Activated CD4-positive, alpha-beta T cell treated with anti-CD3 and anti-CD28 coated beads, Interleukin-2, amount 10 ng/mL, durations not matched to agents 7 days and 5 days (primary cell): ENCODE data around the gene SNTG2. TPM values are rescaled to one million over a fixed set of nuclear protein-coding genes. Genes with fewer than 3 reads are reported as not detected.

Source experiments
- CTCF ChIA-PET: fragments of 350-600 bp; sonication (Branson Sonifier 250); formaldehyde crosslinking; loops from one replicate; lab custom pipeline; 2021; ENCODE audit warnings: antibody characterized with exemption; lab: Charles Lee
- POLR2A ChIA-PET: fragments of 350-600 bp; sonication (Branson Sonifier 250); formaldehyde crosslinking; loops from one replicate; lab custom pipeline; 2021; ENCODE audit warnings: antibody characterized with exemption; lab: Charles Lee
- DNase-seq: peaks from one replicate; pipeline ENCODE4 v3.0.0-alpha.2; 2020
- H3K27ac Mint-ChIP-seq: one replicate; pipeline ENCODE4 v1.8.0; 2021; ENCODE audit warnings: mild to moderate bottlenecking, moderate library complexity, mixed read lengths
- H3K27me3 Mint-ChIP-seq: one replicate; pipeline ENCODE4 v1.8.0; 2021; ENCODE audit warnings: mixed read lengths
- H3K36me3 Mint-ChIP-seq: one replicate; pipeline ENCODE4 v1.8.0; 2021; ENCODE audit warnings: low read depth, mixed read lengths
- H3K4me1 Mint-ChIP-seq: one replicate; pipeline ENCODE4 v1.8.0; 2021; ENCODE audit warnings: mixed read lengths
- H3K4me3 Mint-ChIP-seq: one replicate; pipeline ENCODE4 v1.8.0; 2021; ENCODE audit warnings: mild to moderate bottlenecking, moderate library complexity, mixed read lengths
- H3K9me3 Mint-ChIP-seq: one replicate; pipeline ENCODE4 v1.8.0; 2021; ENCODE audit warnings: mixed read lengths
- total RNA-seq, 2 experiments: library from RNA; stranded (reverse); gene quantifications; one replicate each; pipeline ENCODE4 v1.2.3, GENCODE V29; 2021

Gene SNTG2
- total RNA-seq, 2 experiments from 2014 or later: not detected

- no peaks in the 10 kb centered on the region for H3K9me3 Mint-ChIP-seq
- no peak overlapping the region for H3K27ac Mint-ChIP-seq
- H3K4me3 Mint-ChIP-seq: no peak overlapping the region
- no peak for DNase-seq
- ChIA-PET CTCF (no interaction called here), POLR2A (no interaction called here)
- no peaks in the 10 kb centered on the region for H3K27me3 Mint-ChIP-seq
- H3K4me1 Mint-ChIP-seq: no peaks in the 10 kb centered on the region
- H3K36me3 Mint-ChIP-seq: no peaks in the 10 kb centered on the region
These were observed 104.5 kb downstream of the SNTG2 start for GRCh38 chr2:1055014-1055595.

GRCh38 chr2:1060372-1060771 lies 109.7 kb downstream of the SNTG2 start:
- H3K27me3 Mint-ChIP-seq: peaks cover 3% of the 10 kb centered on the region
- CTCF ChIA-PET: no interaction called here
- H3K4me1 Mint-ChIP-seq: no peaks in the 10 kb centered on the region
- POLR2A ChIA-PET: no interaction called here
- no peak overlapping the region for H3K27ac Mint-ChIP-seq
- DNase-seq: no peak
- H3K9me3 Mint-ChIP-seq: no peaks in the 10 kb centered on the region
- H3K4me3 Mint-ChIP-seq: no peak overlapping the region
- no peaks in the 10 kb centered on the region for H3K36me3 Mint-ChIP-seq

GRCh38 chr2:1060987-1061386 lies 110.3 kb downstream of the SNTG2 start:
- no peaks in the 10 kb centered on the region for H3K9me3 Mint-ChIP-seq
- H3K4me1 Mint-ChIP-seq: no peaks in the 10 kb centered on the region
- H3K36me3 Mint-ChIP-seq: no peaks in the 10 kb centered on the region
- no peak overlapping the region for H3K27ac Mint-ChIP-seq
- POLR2A ChIA-PET: no interaction called here
- no peak for DNase-seq
- CTCF ChIA-PET: no interaction called here
- H3K27me3 Mint-ChIP-seq: peaks cover 3% of the 10 kb centered on the region
- no peak overlapping the region for H3K4me3 Mint-ChIP-seq

- H3K9me3 Mint-ChIP-seq: no peaks in the 10 kb centered on the region
- no peaks in the 10 kb centered on the region for H3K36me3 Mint-ChIP-seq
- peaks cover 3% of the 10 kb centered on the region for H3K27me3 Mint-ChIP-seq
- H3K27ac Mint-ChIP-seq: no peak overlapping the region
- DNase-seq: no peak
- no peak overlapping the region for H3K4me3 Mint-ChIP-seq
- H3K4me1 Mint-ChIP-seq: no peaks in the 10 kb centered on the region
- CTCF ChIA-PET: no interaction called here
- POLR2A ChIA-PET: no interaction called here
These were observed 117.6 kb downstream of the SNTG2 start for GRCh38 chr2:1068241-1068640.

- ChIA-PET POLR2A (no interaction called here), CTCF (interaction anchor here (0.6 kb wide), 1 partner anchor 1494 kb away, joined by 3 read pairs; no protein-coding TSS in a partner anchor)
- Mint-ChIP-seq H3K27me3 (peaks cover 3% of the 10 kb centered on the region), H3K4me1 (no peaks in the 10 kb centered on the region), H3K9me3 (no peaks in the 10 kb centered on the region), H3K4me3 (no peak overlapping the region), H3K36me3 (no peaks in the 10 kb centered on the region), H3K27ac (no peak overlapping the region)
- no peak for DNase-seq
These were observed 118.2 kb downstream of the SNTG2 start for GRCh38 chr2:1068822-1069221.

GRCh38 chr2:1069847-1070246 lies 119.2 kb downstream of the SNTG2 start:
- no peak overlapping the region for H3K27ac Mint-ChIP-seq
- H3K4me1 Mint-ChIP-seq: no peaks in the 10 kb centered on the region
- ChIA-PET CTCF (no interaction called here), POLR2A (no interaction called here)
- no peak overlapping the region for H3K4me3 Mint-ChIP-seq
- H3K9me3 Mint-ChIP-seq: no peaks in the 10 kb centered on the region
- DNase-seq: no peak
- H3K27me3 Mint-ChIP-seq: peaks cover under 1% of the 10 kb centered on the region
- H3K36me3 Mint-ChIP-seq: no peaks in the 10 kb centered on the region

- no peak overlapping the region for H3K27ac Mint-ChIP-seq
- no peaks in the 10 kb centered on the region for H3K27me3 Mint-ChIP-seq
- CTCF ChIA-PET: no interaction called here
- no peaks in the 10 kb centered on the region for H3K36me3 Mint-ChIP-seq
- no peaks in the 10 kb centered on the region for H3K9me3 Mint-ChIP-seq
- DNase-seq: no peak
- no peaks in the 10 kb centered on the region for H3K4me1 Mint-ChIP-seq
- no peak overlapping the region for H3K4me3 Mint-ChIP-seq
- POLR2A ChIA-PET: no interaction called here
These were observed 120.0 kb downstream of the SNTG2 start for GRCh38 chr2:1070601-1071000.

- no peaks in the 10 kb centered on the region for H3K9me3 Mint-ChIP-seq
- H3K4me3 Mint-ChIP-seq: no peak overlapping the region
- CTCF ChIA-PET: no interaction called here
- no peak overlapping the region for H3K27ac Mint-ChIP-seq
- no peaks in the 10 kb centered on the region for H3K4me1 Mint-ChIP-seq
- H3K27me3 Mint-ChIP-seq: no peaks in the 10 kb centered on the region
- POLR2A ChIA-PET: no interaction called here
- H3K36me3 Mint-ChIP-seq: no peaks in the 10 kb centered on the region
- no peak for DNase-seq
These were observed 121.0 kb downstream of the SNTG2 start for GRCh38 chr2:1071650-1072049.

GRCh38 chr2:1072250-1072649 lies 121.6 kb downstream of the SNTG2 start:
- CTCF ChIA-PET: interaction anchor here (0.7 kb wide), 1 partner anchor 47 kb away, joined by 3 read pairs; no protein-coding TSS in a partner anchor
- Mint-ChIP-seq H3K27ac (no peak overlapping the region), H3K4me1 (no peaks in the 10 kb centered on the region), H3K36me3 (no peaks in the 10 kb centered on the region), H3K9me3 (no peaks in the 10 kb centered on the region), H3K4me3 (no peak overlapping the region), H3K27me3 (no peaks in the 10 kb centered on the region)
- DNase-seq: no peak
- POLR2A ChIA-PET: no interaction called here

- no peak overlapping the region for H3K27ac Mint-ChIP-seq
- no peak for DNase-seq
- POLR2A ChIA-PET: no interaction called here
- H3K9me3 Mint-ChIP-seq: no peaks in the 10 kb centered on the region
- no peaks in the 10 kb centered on the region for H3K36me3 Mint-ChIP-seq
- no peak overlapping the region for H3K4me3 Mint-ChIP-seq
- CTCF ChIA-PET: no interaction called here
- H3K4me1 Mint-ChIP-seq: no peaks in the 10 kb centered on the region
- H3K27me3 Mint-ChIP-seq: no peaks in the 10 kb centered on the region
These were observed 127.3 kb downstream of the SNTG2 start for GRCh38 chr2:1077911-1078310.

- Mint-ChIP-seq H3K27ac (no peak overlapping the region), H3K4me1 (no peaks in the 10 kb centered on the region), H3K27me3 (no peaks in the 10 kb centered on the region), H3K9me3 (no peaks in the 10 kb centered on the region), H3K4me3 (no peak overlapping the region), H3K36me3 (no peaks in the 10 kb centered on the region)
- DNase-seq: no peak
- CTCF ChIA-PET: no interaction called here
- POLR2A ChIA-PET: no interaction called here
These were observed 127.7 kb downstream of the SNTG2 start for GRCh38 chr2:1078326-1078725.

GRCh38 chr2:1079873-1080799 lies 129.5 kb downstream of the SNTG2 start:
- no peak for DNase-seq
- Mint-ChIP-seq H3K36me3 (no peaks in the 10 kb centered on the region), H3K4me1 (no peaks in the 10 kb centered on the region), H3K27me3 (no peaks in the 10 kb centered on the region), H3K9me3 (no peaks in the 10 kb centered on the region), H3K27ac (no peak overlapping the region), H3K4me3 (no peak overlapping the region)
- ChIA-PET POLR2A (no interaction called here), CTCF (no interaction called here)

GRCh38 chr2:1081451-1082225 lies 131.0 kb downstream of the SNTG2 start:
- no peaks in the 10 kb centered on the region for H3K9me3 Mint-ChIP-seq
- H3K4me1 Mint-ChIP-seq: no peaks in the 10 kb centered on the region
- H3K27me3 Mint-ChIP-seq: no peaks in the 10 kb centered on the region
- H3K4me3 Mint-ChIP-seq: no peak overlapping the region
- CTCF ChIA-PET: no interaction called here
- no peak overlapping the region for H3K27ac Mint-ChIP-seq
- DNase-seq: no peak
- POLR2A ChIA-PET: no interaction called here
- no peaks in the 10 kb centered on the region for H3K36me3 Mint-ChIP-seq
